Left ventricle myocardium inferior (tissue), 1 donor: ENCODE results near the gene TBXAS1. TPM values are rescaled to one million over a fixed set of nuclear protein-coding genes. Genes with fewer than 3 reads are reported as not detected.

Experiments
- DNase-seq: peaks from one replicate; pipeline ENCODE4 v3.0.0-alpha.2; 2020
- H3K27ac ChIP-seq: fragments of 200-600 bp; replicated peaks from 2 replicates; pipeline ENCODE4 v1.8.0; 2021
- H3K27me3 ChIP-seq: fragments of 200-600 bp; 2 replicates; pipeline ENCODE4 v1.8.0; 2021; ENCODE audit warnings: low read depth
- H3K36me3 ChIP-seq: fragments of 200-600 bp; 2 replicates; pipeline ENCODE4 v1.8.0; 2021
- H3K4me1 ChIP-seq: fragments of 200-600 bp; 2 replicates; pipeline ENCODE4 v1.8.0; 2021
- H3K4me3 ChIP-seq: fragments of 200-600 bp; 2 replicates; pipeline ENCODE4 v1.8.0; 2021; ENCODE audit warnings: mild to moderate bottlenecking, moderate library complexity
- H3K9me3 ChIP-seq: fragments of 200-600 bp; replicated peaks from 2 replicates; pipeline ENCODE4 v1.8.0; 2021
- intact Hi-C: fragments of 100-400 bp; cut with micrococcal nuclease; formaldehyde crosslinking; loops from one replicate; pipeline ENCODE4 v1.11.0; 2022
- total RNA-seq: library from RNA; stranded (reverse); fragmentation: NEBNext Ultra II Directional; extraction: Animal tissue kit (Norgen Biotek cat#: 25700); gene quantifications from one replicate; pipeline ENCODE4 v1.2.1, GENCODE V29; 2021
- TF ChIP-seq, protein P1 (sequence below): fragments of 200-600 bp; IDR thresholded peaks from 2 replicates; pipeline ENCODE4 v1.8.0; 2021; ENCODE audit warnings: antibody characterized with exemption, mild to moderate bottlenecking, borderline replicate concordance
- donor health status: DM: no; HTN: yes; CAD: no; lungs with severe emphysema.

Gene TBXAS1
- total RNA-seq, 1 donor from 2014 or later: 3.9 TPM

DNA sequence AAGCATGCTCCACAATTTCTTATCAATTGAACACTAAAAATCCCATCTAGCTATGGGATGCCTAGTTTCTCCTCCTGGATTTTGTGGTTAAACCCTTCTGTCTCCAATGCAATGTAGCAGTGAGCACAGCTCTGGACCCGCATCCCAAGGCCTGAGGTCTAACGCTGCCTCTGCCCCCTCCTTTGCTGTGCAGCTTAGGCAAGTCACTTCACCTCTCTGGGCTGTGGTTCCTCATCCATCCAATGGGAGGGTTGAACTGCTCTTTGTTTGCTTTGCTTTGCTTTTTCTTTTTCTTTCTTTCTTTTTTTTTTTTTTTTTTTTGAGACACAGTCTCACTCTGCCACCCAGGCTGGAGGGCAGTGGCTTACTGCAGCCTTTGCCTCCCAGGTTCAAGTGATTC, 164.5 kb downstream of the TBXAS1 start:
- no peak for DNase-seq
- Histone ChIP-seq H3K4me1 (peaks cover 9% of the 10 kb centered on the region), H3K27ac (no peak overlapping the region), H3K36me3 (no peaks in the 10 kb centered on the region), H3K27me3 (no peaks in the 10 kb centered on the region), H3K4me3 (no peak overlapping the region), H3K9me3 (no peaks in the 10 kb centered on the region)
- TF ChIP-seq, protein P1, sequence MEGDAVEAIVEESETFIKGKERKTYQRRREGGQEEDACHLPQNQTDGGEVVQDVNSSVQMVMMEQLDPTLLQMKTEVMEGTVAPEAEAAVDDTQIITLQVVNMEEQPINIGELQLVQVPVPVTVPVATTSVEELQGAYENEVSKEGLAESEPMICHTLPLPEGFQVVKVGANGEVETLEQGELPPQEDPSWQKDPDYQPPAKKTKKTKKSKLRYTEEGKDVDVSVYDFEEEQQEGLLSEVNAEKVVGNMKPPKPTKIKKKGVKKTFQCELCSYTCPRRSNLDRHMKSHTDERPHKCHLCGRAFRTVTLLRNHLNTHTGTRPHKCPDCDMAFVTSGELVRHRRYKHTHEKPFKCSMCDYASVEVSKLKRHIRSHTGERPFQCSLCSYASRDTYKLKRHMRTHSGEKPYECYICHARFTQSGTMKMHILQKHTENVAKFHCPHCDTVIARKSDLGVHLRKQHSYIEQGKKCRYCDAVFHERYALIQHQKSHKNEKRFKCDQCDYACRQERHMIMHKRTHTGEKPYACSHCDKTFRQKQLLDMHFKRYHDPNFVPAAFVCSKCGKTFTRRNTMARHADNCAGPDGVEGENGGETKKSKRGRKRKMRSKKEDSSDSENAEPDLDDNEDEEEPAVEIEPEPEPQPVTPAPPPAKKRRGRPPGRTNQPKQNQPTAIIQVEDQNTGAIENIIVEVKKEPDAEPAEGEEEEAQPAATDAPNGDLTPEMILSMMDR: no peak
- intact Hi-C loops: no loop called here

DNA sequence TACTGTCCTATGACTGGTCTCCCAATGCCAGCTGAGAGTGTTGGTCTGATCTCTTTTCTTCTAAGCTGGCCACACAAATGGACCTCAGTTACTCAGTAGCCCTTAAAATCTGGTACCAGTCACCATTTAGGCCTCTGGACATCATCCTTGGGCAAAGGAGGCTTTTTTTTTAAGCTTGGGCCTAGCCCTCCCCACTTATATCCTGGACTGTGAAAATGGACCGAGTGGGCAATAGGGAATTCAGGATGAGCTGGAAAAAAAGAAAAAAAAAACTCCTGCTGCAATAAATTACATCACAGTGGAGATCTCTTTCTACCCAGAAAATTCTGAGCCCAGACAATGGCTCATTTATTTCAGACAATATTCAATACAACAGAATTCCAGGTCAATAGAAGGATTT, 165.3 kb downstream of the TBXAS1 start:
- H3K36me3 ChIP-seq: no peaks in the 10 kb centered on the region
- H3K4me1 ChIP-seq: peaks cover 9% of the 10 kb centered on the region
- intact Hi-C loops: no loop called here
- no peaks in the 10 kb centered on the region for H3K9me3 ChIP-seq
- H3K4me3 ChIP-seq: no peak overlapping the region
- no peaks in the 10 kb centered on the region for H3K27me3 ChIP-seq
- TF ChIP-seq, protein P1: no peak
- no peak for DNase-seq
- no peak overlapping the region for H3K27ac ChIP-seq

DNA sequence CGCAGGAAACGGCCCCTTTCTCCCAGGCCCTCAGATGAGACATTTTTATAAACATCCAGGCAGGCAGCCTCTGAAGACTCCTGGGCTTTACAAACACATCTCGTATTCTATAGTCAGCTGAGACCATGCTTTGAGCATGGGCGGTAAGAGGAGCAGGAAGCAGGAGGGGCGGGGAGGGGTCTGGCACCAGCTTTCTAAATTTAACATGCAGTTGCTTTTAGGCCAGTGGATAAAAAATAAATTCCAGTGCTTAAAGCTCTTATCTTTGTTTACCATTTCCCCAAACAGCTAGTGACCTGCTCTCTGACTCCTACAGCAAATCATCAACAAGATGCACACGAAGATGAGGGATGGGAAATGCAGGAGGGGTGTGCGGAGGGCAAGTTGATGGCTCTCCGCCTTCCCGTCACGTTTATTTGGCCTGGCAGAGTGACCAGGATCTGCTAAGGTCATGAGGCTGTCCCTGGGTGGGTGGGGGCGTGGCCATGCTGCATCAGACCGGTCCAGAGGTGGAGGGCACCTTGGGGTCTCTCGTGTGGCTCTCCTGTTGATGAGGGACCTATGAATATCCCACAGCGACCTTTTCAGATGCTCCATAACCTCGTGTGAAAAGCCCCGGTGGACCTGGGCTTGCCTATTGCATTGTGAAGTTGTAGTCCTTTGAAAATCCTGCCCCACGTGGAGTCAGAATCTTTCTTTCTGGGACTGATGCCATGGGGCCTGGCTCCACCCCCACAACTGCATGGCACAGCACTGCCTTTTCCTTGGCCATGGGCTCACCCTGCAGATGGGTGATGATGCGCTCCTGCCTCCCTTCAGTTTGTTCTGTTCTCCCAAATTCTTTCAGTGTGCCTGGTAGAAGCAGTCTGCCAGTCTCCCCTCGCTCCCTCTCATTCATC, 166.2 kb downstream of the TBXAS1 start:
- Histone ChIP-seq H3K27ac (no peak overlapping the region), H3K27me3 (no peaks in the 10 kb centered on the region), H3K36me3 (no peaks in the 10 kb centered on the region), H3K4me3 (no peak overlapping the region), H3K9me3 (no peaks in the 10 kb centered on the region), H3K4me1 (peaks cover 9% of the 10 kb centered on the region)
- DNase-seq: peak; percentile 42
- TF ChIP-seq, protein P1: no peak
- intact Hi-C loops: no loop called here

DNA sequence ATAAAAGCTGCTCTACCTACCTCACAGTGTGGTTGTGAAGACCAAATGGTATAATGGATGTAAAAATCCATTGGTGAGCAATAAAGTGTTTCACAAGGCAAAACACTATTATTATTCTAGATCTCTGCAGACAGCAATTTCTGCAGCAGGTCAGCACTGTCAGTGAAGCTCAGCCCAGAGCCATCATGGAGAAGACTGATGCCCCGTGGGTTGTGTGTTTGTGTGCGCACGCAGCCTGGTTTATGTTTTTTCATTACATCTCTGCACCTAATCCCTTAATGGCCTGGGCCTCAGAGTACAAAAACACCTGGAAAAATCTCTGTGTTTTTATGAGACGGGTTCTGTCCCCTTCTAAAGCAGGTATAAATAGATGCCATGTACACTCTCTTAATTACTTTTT, 169.5 kb downstream of the TBXAS1 start:
- Histone ChIP-seq H3K4me1 (peaks cover 9% of the 10 kb centered on the region), H3K27ac (no peak overlapping the region), H3K36me3 (no peaks in the 10 kb centered on the region), H3K9me3 (no peaks in the 10 kb centered on the region), H3K4me3 (no peak overlapping the region), H3K27me3 (no peaks in the 10 kb centered on the region)
- TF ChIP-seq, protein P1: no peak
- intact Hi-C loops: no loop called here
- DNase-seq: no peak

DNA sequence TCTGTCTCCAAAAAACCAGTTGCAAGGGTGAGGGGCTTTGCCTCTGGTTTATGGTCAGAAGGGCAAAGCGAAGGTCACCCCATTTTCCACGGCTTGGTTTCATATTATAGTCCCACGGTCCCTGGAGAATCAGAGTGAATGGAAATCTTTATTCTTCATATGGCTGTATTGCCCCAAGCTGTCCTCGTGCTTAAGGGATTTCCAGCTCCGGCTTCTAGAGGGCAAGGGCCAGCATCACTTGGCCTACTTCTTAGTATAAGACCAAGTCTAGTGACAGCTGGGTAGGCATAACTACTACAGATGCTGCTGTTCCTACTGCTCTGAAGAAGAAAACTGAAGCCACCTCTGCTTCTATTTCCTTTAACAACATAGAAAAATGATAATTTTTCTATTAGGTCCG, 170.5 kb downstream of the TBXAS1 start:
- Histone ChIP-seq H3K27me3 (no peaks in the 10 kb centered on the region), H3K4me3 (no peak overlapping the region), H3K4me1 (peaks cover 9% of the 10 kb centered on the region), H3K36me3 (no peaks in the 10 kb centered on the region), H3K27ac (no peak overlapping the region), H3K9me3 (no peaks in the 10 kb centered on the region)
- TF ChIP-seq, protein P1: no peak
- DNase-seq: no peak
- intact Hi-C loops: no loop called here
